BJ (cell line): Measurements from ENCODE around the gene MARCHF5. TPM values are rescaled to one million over a fixed set of nuclear protein-coding genes. Genes with fewer than 3 reads are reported as not detected.

Source experiments
- CTCF ChIA-PET: fragments of 350-600 bp; formaldehyde crosslinking; extraction: SDS; loops from one replicate; lab custom pipeline; 2021; ENCODE audit warnings: antibody characterized with exemption, inconsistent platforms; lab: Yijun Ruan, JAX
- POLR2A ChIA-PET: fragments of 300-600 bp; sonication (Branson Sonifier 250); formaldehyde crosslinking; extraction: SDS; loops from one replicate; lab custom pipeline; 2021; ENCODE audit warnings: antibody characterized with exemption; lab: Charles Lee
- DNase-seq: peaks from one replicate; pipeline ENCODE4 v3.0.0-alpha.2; 2011; ENCODE audit warnings: low read depth
- H3K27me3 ChIP-seq: 2 replicates; pipeline ENCODE4 v1.6.0; 2011; ENCODE audit warnings: low read length; ENCODE audit not compliant: control insufficient read depth, insufficient read depth
- H3K36me3 ChIP-seq: 2 replicates; pipeline ENCODE4 v1.5.1; 2011; ENCODE audit warnings: low read length; ENCODE audit not compliant: control insufficient read depth, insufficient read depth
- H3K4me3 ChIP-seq: 2 replicates; pipeline ENCODE4 v1.5.1; 2011; ENCODE audit warnings: low read depth, mild to moderate bottlenecking, control low read depth, low read length
- polyA plus RNA-seq: library from polyadenylated mRNA; depleted of rRNA; stranded (reverse); fragments of >200 nt; gene quantifications from 2 replicates; pipeline ENCODE4 v1.2.3, GENCODE V29; 2011
- TF ChIP-seq, protein P1 (sequence below): IDR thresholded peaks from 2 replicates; pipeline ENCODE4 v1.5.1; 2011; ENCODE audit warnings: low read depth, mild to moderate bottlenecking, control low read depth, inconsistent platforms, low read length, moderate library complexity; ENCODE audit not compliant: insufficient read depth

MARCHF5 gene
- polyA plus RNA-seq, 1 experiment: 13.1 TPM

DNA sequence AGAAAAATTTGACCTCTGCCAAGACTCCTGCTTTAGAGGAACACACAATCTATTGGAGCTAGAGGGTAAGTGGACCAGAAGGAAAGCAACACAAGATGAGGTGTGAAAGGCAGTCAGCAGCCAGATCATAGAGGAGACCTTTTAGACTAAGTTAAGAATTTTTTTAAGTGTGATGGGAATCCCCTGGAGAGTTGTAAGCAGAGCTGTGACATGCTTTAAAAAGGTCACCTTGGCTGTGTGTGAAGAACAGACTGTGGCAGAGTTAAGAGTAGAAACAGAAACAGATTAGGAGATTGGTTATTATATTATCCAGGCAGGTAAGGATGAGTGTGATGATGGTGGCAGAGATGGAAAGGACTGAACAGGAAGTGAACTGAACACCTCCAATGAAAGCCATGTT lies 23.6 kb upstream of the MARCHF5 start:
- no peaks in the 10 kb centered on the region for H3K27me3 ChIP-seq
- no peak overlapping the region for H3K4me3 ChIP-seq
- ChIA-PET POLR2A (no interaction called here), CTCF (interaction anchor here (1.0 to 1.1 kb wide), 2 partner anchors 17 to 25 kb away, joined by 3 to 4 read pairs; no protein-coding TSS in a partner anchor)
- DNase-seq: no peak
- TF ChIP-seq, protein P1, sequence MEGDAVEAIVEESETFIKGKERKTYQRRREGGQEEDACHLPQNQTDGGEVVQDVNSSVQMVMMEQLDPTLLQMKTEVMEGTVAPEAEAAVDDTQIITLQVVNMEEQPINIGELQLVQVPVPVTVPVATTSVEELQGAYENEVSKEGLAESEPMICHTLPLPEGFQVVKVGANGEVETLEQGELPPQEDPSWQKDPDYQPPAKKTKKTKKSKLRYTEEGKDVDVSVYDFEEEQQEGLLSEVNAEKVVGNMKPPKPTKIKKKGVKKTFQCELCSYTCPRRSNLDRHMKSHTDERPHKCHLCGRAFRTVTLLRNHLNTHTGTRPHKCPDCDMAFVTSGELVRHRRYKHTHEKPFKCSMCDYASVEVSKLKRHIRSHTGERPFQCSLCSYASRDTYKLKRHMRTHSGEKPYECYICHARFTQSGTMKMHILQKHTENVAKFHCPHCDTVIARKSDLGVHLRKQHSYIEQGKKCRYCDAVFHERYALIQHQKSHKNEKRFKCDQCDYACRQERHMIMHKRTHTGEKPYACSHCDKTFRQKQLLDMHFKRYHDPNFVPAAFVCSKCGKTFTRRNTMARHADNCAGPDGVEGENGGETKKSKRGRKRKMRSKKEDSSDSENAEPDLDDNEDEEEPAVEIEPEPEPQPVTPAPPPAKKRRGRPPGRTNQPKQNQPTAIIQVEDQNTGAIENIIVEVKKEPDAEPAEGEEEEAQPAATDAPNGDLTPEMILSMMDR: no peak
- no peaks in the 10 kb centered on the region for H3K36me3 ChIP-seq

DNA sequence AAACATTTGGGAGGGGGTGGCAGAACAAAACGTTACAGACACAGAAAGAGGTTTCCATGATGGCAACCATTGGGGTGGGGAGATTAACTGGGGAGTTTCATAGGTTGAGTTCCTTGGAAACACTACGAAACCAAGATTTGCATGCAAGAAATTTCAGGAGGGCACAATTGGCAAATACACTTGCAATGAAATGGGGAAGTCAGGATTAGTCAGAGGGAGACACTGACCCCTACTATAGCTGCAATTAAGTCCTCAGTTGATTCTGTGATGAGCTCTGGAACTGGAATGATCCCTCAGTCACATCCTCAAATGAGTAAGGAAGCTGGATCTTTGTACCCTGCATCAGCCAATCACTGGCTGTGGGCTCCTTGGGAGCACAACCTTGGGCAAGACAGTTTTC lies 22.2 kb upstream of the MARCHF5 start:
- Histone ChIP-seq H3K27me3 (no peaks in the 10 kb centered on the region), H3K4me3 (no peak overlapping the region), H3K36me3 (no peaks in the 10 kb centered on the region)
- POLR2A ChIA-PET: no interaction called here
- TF ChIP-seq, protein P1: no peak
- CTCF ChIA-PET: no interaction called here
- DNase-seq: no peak

DNA sequence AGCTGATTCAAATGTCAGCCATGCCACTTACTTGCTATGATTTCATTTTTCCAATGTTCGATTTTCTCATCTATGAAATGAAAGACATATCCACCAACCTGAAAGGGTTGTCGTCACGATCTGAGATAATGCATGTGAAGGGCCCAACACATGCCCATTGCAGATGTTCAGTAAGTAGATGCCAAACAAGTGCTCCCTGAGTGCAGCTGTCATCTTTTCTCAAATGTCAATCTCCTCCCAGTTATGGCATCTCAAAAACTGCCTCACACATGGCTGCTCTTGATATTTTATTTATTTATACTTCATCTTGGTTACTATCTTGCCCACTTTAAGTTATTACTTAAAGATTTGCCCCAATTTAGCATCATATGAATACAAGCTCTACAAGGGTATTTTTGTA lies 16.9 kb upstream of the MARCHF5 start:
- CTCF ChIA-PET: interaction anchor here (1.1 to 2.9 kb wide), 2 partner anchors 17 to 70 kb away, joined by 3 to 11 read pairs; partner anchors contain the start of genes CPEB3 and MARCHF5

DNA sequence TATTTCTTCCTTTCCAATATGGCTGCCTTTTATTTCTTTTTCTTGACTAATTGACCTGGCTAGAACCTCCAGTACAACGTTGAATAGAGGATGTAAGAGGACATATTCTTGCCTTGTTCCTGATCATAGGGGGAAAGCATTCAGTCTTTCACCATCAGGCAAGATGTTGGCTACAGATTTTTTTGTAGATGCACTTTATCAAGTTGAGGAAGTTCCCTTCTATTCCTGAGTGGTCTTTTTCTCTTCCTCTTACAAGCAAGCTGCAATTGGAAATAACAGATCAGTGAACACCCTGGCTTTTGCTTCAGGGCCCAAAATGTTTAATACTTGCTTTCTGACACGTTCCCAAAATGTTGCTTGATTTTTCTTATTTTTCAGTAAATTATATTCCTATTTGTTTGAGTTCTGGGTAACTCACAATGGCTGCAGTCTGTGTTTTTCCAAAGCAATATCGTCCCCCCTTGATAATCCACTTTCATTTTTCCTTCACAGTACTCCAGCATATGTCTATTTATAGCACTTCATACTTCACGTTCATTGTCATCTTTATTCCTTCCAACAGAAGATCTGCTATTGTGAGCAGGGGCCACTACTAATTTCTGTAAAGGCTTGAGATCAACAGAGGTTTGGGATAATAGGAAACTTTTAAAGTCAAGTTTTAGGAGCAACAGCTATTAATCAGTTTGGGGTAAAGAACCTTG lies 11.8 kb upstream of the MARCHF5 start:
- no peak for DNase-seq
- ChIA-PET POLR2A (no interaction called here), CTCF (no interaction called here)
- TF ChIP-seq, protein P1: no peak
- H3K27me3 ChIP-seq: no peaks in the 10 kb centered on the region
- no peaks in the 10 kb centered on the region for H3K36me3 ChIP-seq
- H3K4me3 ChIP-seq: no peak overlapping the region

More for the DNA sequence above, 16.9 kb upstream of the MARCHF5 start:
- POLR2A ChIA-PET: no interaction called here
- Histone ChIP-seq H3K4me3 (no peak overlapping the region), H3K27me3 (no peaks in the 10 kb centered on the region), H3K36me3 (no peaks in the 10 kb centered on the region)
- TF ChIP-seq, protein P1: no peak
- no peak for DNase-seq

DNA sequence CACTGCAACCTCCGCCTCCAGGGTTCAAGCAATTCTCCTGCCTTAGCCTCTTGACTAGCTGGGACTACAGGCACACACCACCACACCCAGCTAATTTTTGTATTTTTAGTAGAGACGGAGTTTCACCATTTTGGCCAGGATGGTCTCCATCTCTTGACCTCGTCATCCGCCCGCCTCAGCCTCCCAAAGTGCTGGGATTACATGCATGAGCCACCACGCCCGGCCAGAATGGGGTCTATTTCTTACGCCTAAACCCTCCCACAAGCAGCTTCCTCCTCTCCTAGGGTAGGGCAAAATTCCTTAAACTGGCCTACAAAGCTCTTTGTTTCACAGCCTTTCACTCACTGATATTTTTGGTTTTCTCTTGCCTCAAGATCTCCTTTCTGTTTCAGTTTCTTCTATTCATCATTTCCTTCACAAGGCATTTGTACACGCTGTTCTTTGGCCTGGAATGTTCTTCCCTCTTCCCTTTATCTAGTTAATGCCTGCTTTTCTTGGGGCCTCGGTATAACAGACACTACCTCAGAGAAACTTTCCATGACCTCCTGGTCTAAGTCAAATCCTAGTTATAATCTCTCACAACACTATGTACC lies 6.8 kb upstream of the MARCHF5 start:
- no peak overlapping the region for H3K4me3 ChIP-seq
- H3K27me3 ChIP-seq: no peaks in the 10 kb centered on the region
- DNase-seq: no peak
- CTCF ChIA-PET: interaction anchor here (1.2 kb wide), 1 partner anchor 8 kb away, joined by 3 read pairs; no protein-coding TSS in a partner anchor
- TF ChIP-seq, protein P1: no peak
- POLR2A ChIA-PET: no interaction called here
- no peaks in the 10 kb centered on the region for H3K36me3 ChIP-seq
